Measurements from ENCODE around the gene IFI27L1. TPM values are rescaled to one million over a fixed set of nuclear protein-coding genes. Genes with fewer than 3 reads are reported as not detected.

IFI27L1 gene
- total RNA-seq, 1 experiment from 2014 or later = 26.0 TPM

- Histone ChIP-seq H3K36me3 (ENCODE audit: control insufficient read depth in 1 of 2, insufficient read depth in 2 of 2, low read length in 2 of 2) (peaks cover 35 to 66% of the 10 kb centered on the region in 2 experiments; a peak in 3 of 4 replicates), H3K27me3 (ENCODE audit: insufficient read depth, low read length) (no peaks in the 10 kb centered on the region), H2AFZ (ENCODE audit: low read depth, low read length, poor library complexity, severe bottlenecking) (no peak overlapping the region), H3K9me2 (ENCODE audit: insufficient read depth) (no peaks in the 10 kb centered on the region), H4K20me1 (ENCODE audit: insufficient read depth) (no peaks in the 10 kb centered on the region), H3K79me2 (ENCODE audit: insufficient read depth, low read length) (no peaks in the 10 kb centered on the region; the same call in 1 of the 2 replicates), H3K27ac (ENCODE audit: low read depth, low read length) (no peak overlapping the region), H3K4me1 (ENCODE audit: control insufficient read depth in 1 of 2, insufficient read depth in 2 of 2, low read length in 2 of 2) (no peaks in the 10 kb centered on the region), H3K9ac (ENCODE audit: low read length) (no peak overlapping the region), H3K9me3 (ENCODE audit: control insufficient read depth in 1 of 2, insufficient read depth in 1 of 2, low read depth in 1 of 2, low read length in 2 of 2) (no peaks in the 10 kb centered on the region), H3K4me2 (ENCODE audit: low read length) (no peak overlapping the region), H3K4me3 (replicated peaks in 1 of 2; ENCODE audit: low read depth in 1 of 2, low read length in 2 of 2) (no peak overlapping the region)
- RAD21 ChIA-PET (ENCODE audit: low non-redundant PET in 1 of 2, low total read pairs in 2 of 2, uncharacterized antibody in 2 of 2, unreplicated experiment in 2 of 2) = interaction anchor here (0.7 to 2.0 kb wide), 3 partner anchors 14 to 86 kb away, joined by 3 to 5 read pairs (median 3); partner anchors contain the start of gene IFI27L2 (in 1 of the 2)
- ATAC-seq = no peak
- BruUV-seq (replicated peaks) = no TSS peak
- POLR2A ChIA-PET = no interaction called here
- DNase-seq (ENCODE audit: low read depth, low spot score) = no peak
- TF ChIP-seq REST (IDR thresholded peaks at IDR 0.05; ENCODE audit: low read depth) = no peak
- TF ChIP-seq, protein P1, sequence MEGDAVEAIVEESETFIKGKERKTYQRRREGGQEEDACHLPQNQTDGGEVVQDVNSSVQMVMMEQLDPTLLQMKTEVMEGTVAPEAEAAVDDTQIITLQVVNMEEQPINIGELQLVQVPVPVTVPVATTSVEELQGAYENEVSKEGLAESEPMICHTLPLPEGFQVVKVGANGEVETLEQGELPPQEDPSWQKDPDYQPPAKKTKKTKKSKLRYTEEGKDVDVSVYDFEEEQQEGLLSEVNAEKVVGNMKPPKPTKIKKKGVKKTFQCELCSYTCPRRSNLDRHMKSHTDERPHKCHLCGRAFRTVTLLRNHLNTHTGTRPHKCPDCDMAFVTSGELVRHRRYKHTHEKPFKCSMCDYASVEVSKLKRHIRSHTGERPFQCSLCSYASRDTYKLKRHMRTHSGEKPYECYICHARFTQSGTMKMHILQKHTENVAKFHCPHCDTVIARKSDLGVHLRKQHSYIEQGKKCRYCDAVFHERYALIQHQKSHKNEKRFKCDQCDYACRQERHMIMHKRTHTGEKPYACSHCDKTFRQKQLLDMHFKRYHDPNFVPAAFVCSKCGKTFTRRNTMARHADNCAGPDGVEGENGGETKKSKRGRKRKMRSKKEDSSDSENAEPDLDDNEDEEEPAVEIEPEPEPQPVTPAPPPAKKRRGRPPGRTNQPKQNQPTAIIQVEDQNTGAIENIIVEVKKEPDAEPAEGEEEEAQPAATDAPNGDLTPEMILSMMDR (IDR thresholded peaks at IDR 0.05 in 2 of 3, conservative IDR thresholded peaks at IDR 0.05 in 1 of 3; ENCODE audit: borderline replicate concordance in 1 of 3, insufficient read depth in 1 of 3, low read depth in 2 of 3, low read length in 2 of 3) = no peak
- TF ChIP-seq, protein P2, sequence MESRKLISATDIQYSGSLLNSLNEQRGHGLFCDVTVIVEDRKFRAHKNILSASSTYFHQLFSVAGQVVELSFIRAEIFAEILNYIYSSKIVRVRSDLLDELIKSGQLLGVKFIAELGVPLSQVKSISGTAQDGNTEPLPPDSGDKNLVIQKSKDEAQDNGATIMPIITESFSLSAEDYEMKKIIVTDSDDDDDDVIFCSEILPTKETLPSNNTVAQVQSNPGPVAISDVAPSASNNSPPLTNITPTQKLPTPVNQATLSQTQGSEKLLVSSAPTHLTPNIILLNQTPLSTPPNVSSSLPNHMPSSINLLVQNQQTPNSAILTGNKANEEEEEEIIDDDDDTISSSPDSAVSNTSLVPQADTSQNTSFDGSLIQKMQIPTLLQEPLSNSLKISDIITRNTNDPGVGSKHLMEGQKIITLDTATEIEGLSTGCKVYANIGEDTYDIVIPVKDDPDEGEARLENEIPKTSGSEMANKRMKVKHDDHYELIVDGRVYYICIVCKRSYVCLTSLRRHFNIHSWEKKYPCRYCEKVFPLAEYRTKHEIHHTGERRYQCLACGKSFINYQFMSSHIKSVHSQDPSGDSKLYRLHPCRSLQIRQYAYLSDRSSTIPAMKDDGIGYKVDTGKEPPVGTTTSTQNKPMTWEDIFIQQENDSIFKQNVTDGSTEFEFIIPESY (IDR thresholded peaks at IDR 0.05; ENCODE audit: extremely low read depth, insufficient replicate concordance, low read length) = no peak
- no peak for TF ChIP-seq RAD21 (IDR thresholded peaks at IDR 0.05; ENCODE audit: low read depth)
- no peak for TF ChIP-seq SRF (IDR thresholded peaks at IDR 0.05; ENCODE audit: low read depth)
- TF ChIP-seq CBX3 (IDR thresholded peaks at IDR 0.05; ENCODE audit: low read depth) = no peak
- no peak for TF ChIP-seq EGR1 (IDR thresholded peaks at IDR 0.05; ENCODE audit: low read depth)
- TF ChIP-seq ZNF274 (IDR thresholded peaks at IDR 0.05; ENCODE audit: low read depth, low read length) = no peak
- TF ChIP-seq SP1 (IDR thresholded peaks at IDR 0.05; ENCODE audit: low read depth) = no peak
- TF ChIP-seq, protein P3, sequence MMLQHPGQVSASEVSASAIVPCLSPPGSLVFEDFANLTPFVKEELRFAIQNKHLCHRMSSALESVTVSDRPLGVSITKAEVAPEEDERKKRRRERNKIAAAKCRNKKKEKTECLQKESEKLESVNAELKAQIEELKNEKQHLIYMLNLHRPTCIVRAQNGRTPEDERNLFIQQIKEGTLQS (IDR thresholded peaks at IDR 0.05) = no peak
- TF ChIP-seq POLR2AphosphoS5 (IDR thresholded peaks at IDR 0.05; ENCODE audit: low read depth, low read length) = no peak
- no peak for TF ChIP-seq ELF1 (IDR thresholded peaks at IDR 0.05; ENCODE audit: borderline replicate concordance, low read depth)
- no peak for TF ChIP-seq CEBPB (IDR thresholded peaks at IDR 0.05; ENCODE audit: low read depth)
- TF ChIP-seq, protein P4, sequence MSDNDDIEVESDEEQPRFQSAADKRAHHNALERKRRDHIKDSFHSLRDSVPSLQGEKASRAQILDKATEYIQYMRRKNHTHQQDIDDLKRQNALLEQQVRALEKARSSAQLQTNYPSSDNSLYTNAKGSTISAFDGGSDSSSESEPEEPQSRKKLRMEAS (IDR thresholded peaks at IDR 0.05) = no peak
- no peak for TF ChIP-seq EZH2phosphoT487 (IDR thresholded peaks at IDR 0.05; ENCODE audit: borderline replicate concordance)
- CTCF ChIA-PET = interaction anchor here (1.0 to 1.5 kb wide), 2 partner anchors 16 to 86 kb away, joined by 3 to 5 read pairs; no protein-coding TSS in a partner anchor
- intact Hi-C loops (cut with micrococcal nuclease) = loop anchor here (2.0 kb wide), 1 partner anchor 130 kb away; no protein-coding TSS in a partner anchor
Observed at GRCh38 chr14:94050231-94050880, 30.8 kb upstream of the IFI27L1 start.

All from HCT116 (cell line).